ENCODE data around the gene TNS3. TPM values are rescaled to one million over a fixed set of nuclear protein-coding genes. Genes with fewer than 3 reads are reported as not detected.

Gene TNS3
- total RNA-seq, 4 donors from 2014 or later, result 70.9 to 112 (median 98.6) TPM

DNA sequence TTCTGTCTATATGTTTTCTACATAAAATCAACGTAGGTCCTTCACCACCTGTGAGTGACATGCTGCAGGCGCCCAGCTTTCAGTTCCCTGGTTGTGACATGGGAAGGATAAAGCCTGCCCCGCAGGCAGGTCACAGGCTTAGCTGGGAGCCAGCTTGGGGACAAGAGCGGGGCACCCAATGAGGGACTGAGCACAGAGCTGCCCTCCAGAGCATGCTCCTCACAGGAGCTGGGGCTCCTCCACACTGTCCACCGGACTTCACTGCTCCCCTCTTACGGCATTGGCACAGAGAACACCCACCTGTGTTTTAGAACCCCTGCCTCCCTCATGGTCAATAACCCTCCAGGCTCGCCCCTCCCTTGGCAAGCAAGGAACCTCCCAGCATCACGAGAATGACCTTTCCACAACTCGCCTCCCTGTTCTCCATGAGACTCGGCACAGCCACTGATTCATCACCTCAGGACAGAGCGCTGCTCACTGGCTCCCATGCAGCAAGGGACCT lies 187.1 kb downstream of the TNS3 start:
- TF ChIP-seq, protein P1, sequence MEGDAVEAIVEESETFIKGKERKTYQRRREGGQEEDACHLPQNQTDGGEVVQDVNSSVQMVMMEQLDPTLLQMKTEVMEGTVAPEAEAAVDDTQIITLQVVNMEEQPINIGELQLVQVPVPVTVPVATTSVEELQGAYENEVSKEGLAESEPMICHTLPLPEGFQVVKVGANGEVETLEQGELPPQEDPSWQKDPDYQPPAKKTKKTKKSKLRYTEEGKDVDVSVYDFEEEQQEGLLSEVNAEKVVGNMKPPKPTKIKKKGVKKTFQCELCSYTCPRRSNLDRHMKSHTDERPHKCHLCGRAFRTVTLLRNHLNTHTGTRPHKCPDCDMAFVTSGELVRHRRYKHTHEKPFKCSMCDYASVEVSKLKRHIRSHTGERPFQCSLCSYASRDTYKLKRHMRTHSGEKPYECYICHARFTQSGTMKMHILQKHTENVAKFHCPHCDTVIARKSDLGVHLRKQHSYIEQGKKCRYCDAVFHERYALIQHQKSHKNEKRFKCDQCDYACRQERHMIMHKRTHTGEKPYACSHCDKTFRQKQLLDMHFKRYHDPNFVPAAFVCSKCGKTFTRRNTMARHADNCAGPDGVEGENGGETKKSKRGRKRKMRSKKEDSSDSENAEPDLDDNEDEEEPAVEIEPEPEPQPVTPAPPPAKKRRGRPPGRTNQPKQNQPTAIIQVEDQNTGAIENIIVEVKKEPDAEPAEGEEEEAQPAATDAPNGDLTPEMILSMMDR (IDR thresholded peaks at IDR 0.05), result no peak
- no peak for ATAC-seq (ENCODE audit: low FRiP score)
- DNase-seq (ENCODE audit: low spot score), result no peak

DNA sequence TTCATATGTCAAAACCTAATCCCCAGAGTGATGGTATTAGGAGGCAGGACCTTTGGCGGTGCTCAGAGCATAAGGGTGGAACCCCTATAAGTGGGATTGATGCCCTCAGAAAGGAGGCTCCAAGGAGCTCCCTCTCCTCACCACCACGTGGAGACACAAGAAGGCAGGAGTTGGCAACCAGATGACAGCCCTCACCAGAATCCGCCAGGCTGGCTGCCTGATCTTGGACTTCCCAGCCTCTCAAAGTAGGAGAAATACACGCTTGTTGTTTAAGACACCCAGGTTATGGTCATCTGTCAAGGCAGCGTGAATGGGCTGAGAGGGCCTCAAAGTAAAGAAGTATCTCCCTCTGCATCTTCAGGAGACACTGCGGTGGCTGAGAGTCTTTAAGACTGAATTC lies 187.7 kb downstream of the TNS3 start:
- DNase-seq (ENCODE audit: low spot score), result no peak
- ATAC-seq (ENCODE audit: low FRiP score), result no peak
- TF ChIP-seq, protein P1 (IDR thresholded peaks at IDR 0.05), result no peak

DNA sequence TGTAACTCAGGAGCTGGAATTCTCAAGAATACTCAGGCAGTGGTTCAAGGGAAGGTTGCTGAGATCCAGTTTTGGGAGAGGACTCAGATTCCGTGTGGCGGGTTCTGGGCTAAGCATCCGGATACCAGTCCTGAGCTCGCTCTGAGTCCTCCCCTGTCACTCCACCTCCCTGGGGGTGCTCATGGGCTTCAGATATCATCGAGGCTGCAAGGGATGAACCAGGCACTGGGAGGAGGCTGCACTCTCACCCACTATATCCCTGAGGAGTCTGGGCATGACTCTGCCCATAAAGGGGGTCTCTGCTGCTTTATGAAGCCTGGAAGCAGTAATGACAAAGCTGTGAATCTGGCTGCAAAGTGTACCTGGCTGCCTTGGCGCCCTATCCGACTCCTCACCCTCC lies 188.5 kb downstream of the TNS3 start:
- TF ChIP-seq, protein P1 (IDR thresholded peaks at IDR 0.05), result no peak
- no peak for DNase-seq (ENCODE audit: low spot score)
- no peak for ATAC-seq (ENCODE audit: low FRiP score)

DNA sequence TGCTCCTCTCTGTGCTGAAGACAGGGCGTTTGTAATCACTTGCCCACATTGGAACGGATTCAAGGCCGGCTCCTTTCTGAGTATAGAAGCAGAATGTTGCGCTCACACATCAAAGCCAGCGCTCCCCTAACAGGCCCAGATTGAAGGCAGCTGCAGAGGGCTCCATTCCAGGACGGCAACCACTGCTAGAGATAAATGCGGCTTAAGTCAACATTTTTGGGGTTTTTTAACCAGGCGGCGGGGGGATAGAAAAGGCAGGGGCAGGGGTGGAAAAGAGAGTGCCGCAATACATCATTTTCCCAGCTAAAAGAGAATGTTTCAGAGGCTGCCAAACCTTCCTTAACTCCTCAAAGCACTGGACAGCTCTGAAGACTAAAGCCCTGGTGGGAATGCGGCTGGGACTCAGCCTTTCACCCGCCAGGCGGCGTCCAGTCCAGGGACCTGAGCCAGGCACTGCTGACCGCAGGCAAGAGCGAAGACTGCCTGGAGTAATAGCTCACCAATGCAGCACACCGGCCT lies 189.6 kb downstream of the TNS3 start:
- peak; percentile 93 for ATAC-seq (ENCODE audit: low FRiP score)

DNA sequence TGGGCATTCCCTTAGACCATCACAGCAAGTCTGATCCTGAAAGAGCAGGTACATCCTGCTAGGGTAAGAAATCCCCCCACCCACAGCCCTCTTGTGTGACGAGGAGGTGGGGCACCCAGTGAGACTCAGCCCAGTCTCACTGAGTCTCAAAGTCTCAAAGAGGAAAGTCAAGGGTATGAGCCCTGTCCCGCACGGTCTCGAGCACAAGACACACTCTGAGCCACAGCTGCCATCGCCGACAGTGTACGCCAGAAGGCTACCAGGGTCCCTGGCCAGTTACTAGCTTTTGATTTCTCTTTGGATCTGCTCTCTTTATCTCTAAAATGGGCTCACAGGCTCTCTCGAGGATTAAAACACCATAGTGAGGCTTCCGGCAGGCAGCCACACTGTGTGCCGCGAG lies 190.2 kb downstream of the TNS3 start:
- ATAC-seq (ENCODE audit: low FRiP score), result no peak
- TF ChIP-seq, protein P1 (IDR thresholded peaks at IDR 0.05), result no peak
- DNase-seq (ENCODE audit: low spot score), result no peak

More for the DNA sequence above, 189.6 kb downstream of the TNS3 start:
- TF ChIP-seq, protein P1 (IDR thresholded peaks at IDR 0.05), result peak in 1 of 3 donors; percentile 8
- DNase-seq (ENCODE audit: low spot score), result peak; percentile 30

DNA sequence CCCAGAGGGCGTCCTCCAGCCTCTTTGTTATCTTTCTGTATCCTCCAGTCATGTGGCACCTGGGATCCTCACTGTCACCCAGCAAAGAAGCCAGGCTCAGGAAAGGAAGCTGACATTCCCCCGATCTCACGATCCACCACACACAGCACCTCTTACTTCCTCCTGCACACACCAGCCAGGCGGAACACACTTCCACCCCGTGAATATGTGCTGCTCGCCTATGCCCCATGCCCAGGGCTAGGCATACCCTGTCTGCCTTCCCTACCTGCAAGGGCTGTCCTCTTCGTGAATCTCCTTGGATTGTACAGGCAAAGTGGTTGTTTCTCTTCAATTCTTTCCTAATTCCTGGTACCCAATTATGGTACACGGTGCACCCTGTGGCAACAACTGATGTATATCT lies 191.0 kb downstream of the TNS3 start:
- no peak for DNase-seq (ENCODE audit: low spot score)
- TF ChIP-seq, protein P1 (IDR thresholded peaks at IDR 0.05), result no peak

DNA sequence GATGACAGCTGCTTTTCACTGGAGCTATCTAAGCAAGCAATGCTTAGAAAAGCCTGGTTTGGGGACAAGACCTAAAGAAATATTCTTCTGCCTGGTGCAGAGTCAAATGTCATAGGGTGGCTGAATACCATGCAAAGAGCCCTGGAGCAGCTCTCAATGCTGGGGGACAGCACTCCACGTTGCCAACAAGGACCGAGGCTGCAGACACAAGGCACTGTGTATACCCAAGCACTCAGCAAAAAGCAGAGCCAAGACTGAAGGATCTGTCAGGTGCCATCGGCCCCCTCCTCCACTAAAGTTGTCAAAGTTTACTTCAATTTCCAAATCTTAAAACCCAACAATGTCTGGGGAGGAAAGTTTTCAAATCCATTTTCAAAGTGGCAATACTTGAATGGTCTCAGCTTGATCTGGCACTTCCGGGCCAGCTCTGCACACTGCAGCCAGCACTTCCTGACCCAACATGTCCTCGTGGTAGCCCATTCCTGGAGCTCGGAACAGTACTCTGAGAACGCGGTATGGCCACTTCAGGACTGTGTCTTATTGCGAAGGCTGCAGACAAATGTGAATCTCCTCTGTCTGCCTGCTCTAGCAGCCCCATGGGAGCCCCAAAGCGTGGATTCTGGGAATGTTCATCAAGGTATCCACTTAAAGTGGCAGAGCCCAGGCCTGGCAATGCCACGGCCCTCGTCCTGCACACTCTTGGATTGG lies 191.8 kb downstream of the TNS3 start:
- TF ChIP-seq, protein P1 (IDR thresholded peaks at IDR 0.05), result no peak
- ATAC-seq (ENCODE audit: low FRiP score) (no peak), DNase-seq (ENCODE audit: low spot score) (no peak)

More for the DNA sequence above, 191.0 kb downstream of the TNS3 start:
- no peak for ATAC-seq (ENCODE audit: low FRiP score)

Measured in omental fat pad (tissue), 4 donors.